K562 (cell line): Measurements from ENCODE around the gene LRRC43. TPM values are rescaled to one million over a fixed set of nuclear protein-coding genes. Genes with fewer than 3 reads are reported as not detected.

Experiments used
- ADNP ChIP-seq: fragments of 200-800 bp; sonication (Bioruptor generic); IDR thresholded peaks from 2 replicates; pipeline ENCODE4 v1.6.1; 2016; ENCODE audit warnings: missing genetic modification characterization, missing compliant biosample characterization
- ARNT ChIP-seq, 2 experiments: fragments of 450-650 bp; IDR thresholded peaks; 2 replicates each; pipeline ENCODE4 v1.6.1; 2016; ENCODE audit warnings: mild to moderate bottlenecking in 1 of 2
- CXXC5 ChIP-seq: fragments of 250-450 bp; sonication (Bioruptor Pico); IDR thresholded peaks from 2 replicates; pipeline ENCODE4 v1.8.0; 2022; ENCODE audit warnings: inconsistent platforms, mild to moderate bottlenecking, moderate library complexity
- ETS1 ChIP-seq: conservative IDR thresholded peaks from 2 replicates; pipeline ENCODE4 v1.6.1; 2011; ENCODE audit warnings: low read depth, mild to moderate bottlenecking, low read length; ENCODE audit not compliant: control insufficient read depth
- FOXA1 ChIP-seq: fragments of 450-650 bp; IDR thresholded peaks from 2 replicates; pipeline ENCODE4 v1.6.1; 2016; ENCODE audit warnings: mild to moderate bottlenecking, borderline replicate concordance
- KAT2B ChIP-seq: IDR thresholded peaks from one replicate; pipeline ENCODE4 v1.6.1; 2012; ENCODE audit warnings: low read depth, mild to moderate bottlenecking, control low read depth, inconsistent platforms, low read length, moderate library complexity
- KDM4B ChIP-seq, 2 experiments: fragments of 450-650 bp in 1 of 2; sonication (generic) in 1 of 2; IDR thresholded peaks; 2 replicates each; pipeline ENCODE4 v1.6.1; 2016 to 2017; ENCODE audit warnings: borderline replicate concordance in 2 of 2, antibody characterized with exemption in 1 of 2, low read depth in 1 of 2, mild to moderate bottlenecking in 1 of 2
- KLF10 ChIP-seq: fragments of 250-450 bp; sonication (Bioruptor Pico); IDR thresholded peaks from 2 replicates; pipeline ENCODE4 v1.6.1; 2021; ENCODE audit warnings: matching md5 sums
- KLF16 ChIP-seq: IDR thresholded peaks from 2 replicates; pipeline ENCODE4 v1.6.1; 2016; ENCODE audit warnings: antibody characterized with exemption
- MYNN ChIP-seq, 2 experiments: sonication (generic); formaldehyde crosslinking in 1 of 2; IDR thresholded peaks; 2 replicates each; pipeline versions ENCODE4 v1.5.0 to v1.6.1; 2016 to 2020; ENCODE audit warnings: antibody characterized with exemption in 1 of 2, missing genetic modification reagents in 1 of 2
- NKRF ChIP-seq: fragments of 450-650 bp; IDR thresholded peaks from 2 replicates; pipeline ENCODE4 v1.6.1; 2016; ENCODE audit warnings: borderline replicate concordance
- PBX2 ChIP-seq, 2 experiments: IDR thresholded peaks in 1 of 2; conservative IDR thresholded peaks in 1 of 2; 2 replicates each; pipeline ENCODE4 v1.6.1; 2016; ENCODE audit warnings: low read depth in 2 of 2, mild to moderate bottlenecking in 1 of 2, missing compliant biosample characterization in 1 of 2, missing genetic modification characterization in 1 of 2, moderate library complexity in 1 of 2
- PCBP1 ChIP-seq: fragments of 200-400 bp; formaldehyde crosslinking; IDR thresholded peaks from 2 replicates; pipeline ENCODE4 v1.6.1; 2018; ENCODE audit warnings: mild to moderate bottlenecking, low read depth, low read length; ENCODE audit not compliant: poor library complexity, severe bottlenecking
- RNF2 ChIP-seq: sonication (generic); IDR thresholded peaks from 2 replicates; pipeline ENCODE4 v1.6.1; 2016
- SMARCE1 ChIP-seq: fragments of 450-650 bp; IDR thresholded peaks from 2 replicates; pipeline ENCODE4 v1.7.1; 2016; ENCODE audit warnings: mild to moderate bottlenecking
- SP2 ChIP-seq: IDR thresholded peaks from 2 replicates; pipeline ENCODE4 v1.6.1; 2011; ENCODE audit warnings: mild to moderate bottlenecking, low read depth, low read length, moderate library complexity; ENCODE audit not compliant: poor library complexity, severe bottlenecking; ENCODE audit errors: extremely low read depth
- TSC22D4 ChIP-seq: fragments of 450-650 bp; IDR thresholded peaks from 2 replicates; pipeline ENCODE4 v1.6.1; 2016; ENCODE audit warnings: missing genetic modification characterization, missing biosample characterization, control low read depth
- U2AF1 ChIP-seq: fragments of 200-400 bp; formaldehyde crosslinking; optimal IDR thresholded peaks from 2 replicates; pipeline ENCODE3; 2017; ENCODE audit warnings: mild to moderate bottlenecking, low read depth, low read length, moderate library complexity
- ZNF146 ChIP-seq: IDR thresholded peaks from one replicate; pipeline ENCODE4 v1.6.1; 2018; ENCODE audit warnings: missing compliant biosample characterization; ENCODE audit not compliant: unreplicated experiment
- ZSCAN29 ChIP-seq: fragments of 450-650 bp; IDR thresholded peaks from 2 replicates; pipeline ENCODE4 v1.6.1; 2017
- polyA plus RNA-seq, 8 experiments: library from polyadenylated mRNA; depleted of rRNA in 4 of 8; stranded (reverse) in 5 of 8; unstranded in 3 of 8; fragments of >200 nt; fragmentation: Nextera tagmentation in 2 of 8; fragmentation: Illumina TruSeq in 1 of 8; extraction: Ambion mirVana in 2 of 8; extraction: Trizol in 1 of 8; gene quantifications; 2 replicates each; pipeline versions ENCODE4 v1.2.1 to v1.2.3, GENCODE V29; 2011 to 2014; ENCODE audit warnings: inconsistent platforms in 1 of 8, missing spikeins in 1 of 8
- total RNA-seq, 7 experiments: library from RNA; depleted of rRNA in 6 of 7; stranded (reverse); fragments of >200 nt in 6 of 7; fragmentation: Illumina TruSeq in 2 of 7; extraction: Trizol in 2 of 7; gene quantifications; 2 replicates each; pipeline versions ENCODE4 v1.2.1 to v1.2.3, GENCODE V29; 2011 to 2021; ENCODE audit warnings: low replicate concordance in 1 of 7

Gene LRRC43
- total and polyA plus RNA-seq, 9 of the 15 experiments (the other 6 are each of a cell fraction or from before 2014, with no cell fraction given) = 0.19 TPM; not detected in 8

- peak; percentile 81; the same call in 1 of the 2 replicates for TF ChIP-seq NKRF
- TF ChIP-seq PBX2 (CRISPR knock-in tag; IDR thresholded peaks at IDR 0.05; ENCODE audit: low read depth) = no peak
- no peak for TF ChIP-seq PBX2 (tag; conservative IDR thresholded peaks at IDR 0.05; ENCODE audit: low read depth)
- no peak for TF ChIP-seq PCBP1
- TF ChIP-seq RNF2 = peak; percentile 96
- no peak for TF ChIP-seq ADNP (tag)
- no peak for TF ChIP-seq SP2
- TF ChIP-seq ZNF146 (CRISPR knock-in tag) = peak; percentile 27
- TF ChIP-seq KDM4B (IDR thresholded peaks at IDR 0.05; ENCODE audit: borderline replicate concordance in 2 of 2, low read depth in 1 of 2) = no peak; a peak in 1 of 4 replicates
- TF ChIP-seq KLF10 = no peak
- peak; percentile 82 for TF ChIP-seq CXXC5 (CRISPR knock-in tag)
- no peak for TF ChIP-seq U2AF1
- no peak for TF ChIP-seq ZSCAN29
- no peak for TF ChIP-seq FOXA1
- no peak for TF ChIP-seq KAT2B
- peak; percentile 86 for TF ChIP-seq ETS1
- no peak for TF ChIP-seq MYNN (IDR thresholded peaks at IDR 0.05)
- no peak for TF ChIP-seq MYNN (CRISPR knock-in tag; IDR thresholded peaks at IDR 0.05)
- no peak for TF ChIP-seq KLF16
- no peak for TF ChIP-seq TSC22D4 (tag)
- no peak for TF ChIP-seq SMARCE1
- TF ChIP-seq ARNT (IDR thresholded peaks at IDR 0.05) = no peak
Measured at GRCh38 chr12:122226366-122227125, 43.6 kb downstream of the LRRC43 start (continued).
